ENCODE measurements around the gene KLHL3.

- no peak for TF ChIP-seq CTCF (IDR thresholded peaks at IDR 0.05)
- no peak for TF ChIP-seq NFE2L1 (CRISPR knock-in tag; IDR thresholded peaks at IDR 0.05)
- TF ChIP-seq NR3C1 (CRISPR knock-in tag; conservative IDR thresholded peaks at IDR 0.05; ENCODE audit: low read depth) = no peak
- no peak for TF ChIP-seq CDX4 (CRISPR knock-in tag; IDR thresholded peaks at IDR 0.05; ENCODE audit: borderline replicate concordance)
- no peak for TF ChIP-seq USF2 (CRISPR knock-in tag; IDR thresholded peaks at IDR 0.05)
- no peak for TF ChIP-seq CBFB (CRISPR knock-in tag; IDR thresholded peaks at IDR 0.05; ENCODE audit: low read depth)
- TF ChIP-seq MAX (CRISPR knock-in tag; IDR thresholded peaks at IDR 0.05) = no peak
- no peak for TF ChIP-seq E2F4 (CRISPR knock-in tag; IDR thresholded peaks at IDR 0.05; ENCODE audit: borderline replicate concordance, low read depth)
- no peak for TF ChIP-seq ZMAT4 (CRISPR knock-in tag; IDR thresholded peaks at IDR 0.05)
- TF ChIP-seq ATF6 (CRISPR knock-in tag; IDR thresholded peaks at IDR 0.05) = no peak
Measured at GRCh38 chr5:137730336-137730735, 5.6 kb downstream of the KLHL3 start.
